ENCODE data around the gene PBRM1. TPM values are rescaled to one million over a fixed set of nuclear protein-coding genes. Genes with fewer than 3 reads are reported as not detected.

The PBRM1 gene
- total RNA-seq, 4 donors from 2014 or later, result 51.6 to 78.7 (median 74.0) TPM

- 88 to 94% methylated on average over 17 to 19 of the region's 25 CpGs for WGBS, 2 donors
- intact Hi-C loops (cut with DNase I; ENCODE audit: low total_unique reads), result no loop called here
- no peak for DNase-seq (ENCODE audit: low spot score in 2 of 2)
- TF ChIP-seq POLR2A (IDR thresholded peaks at IDR 0.05) (no peak), CTCF (IDR thresholded peaks at IDR 0.05) (no peak)
- no peak overlapping the region for H3K4me3 ChIP-seq (ENCODE audit: low read depth, poor library complexity, severe bottlenecking)
Measured at GRCh38 chr3:52517796-52518722, 167.7 kb downstream of the PBRM1 start.

DNA sequence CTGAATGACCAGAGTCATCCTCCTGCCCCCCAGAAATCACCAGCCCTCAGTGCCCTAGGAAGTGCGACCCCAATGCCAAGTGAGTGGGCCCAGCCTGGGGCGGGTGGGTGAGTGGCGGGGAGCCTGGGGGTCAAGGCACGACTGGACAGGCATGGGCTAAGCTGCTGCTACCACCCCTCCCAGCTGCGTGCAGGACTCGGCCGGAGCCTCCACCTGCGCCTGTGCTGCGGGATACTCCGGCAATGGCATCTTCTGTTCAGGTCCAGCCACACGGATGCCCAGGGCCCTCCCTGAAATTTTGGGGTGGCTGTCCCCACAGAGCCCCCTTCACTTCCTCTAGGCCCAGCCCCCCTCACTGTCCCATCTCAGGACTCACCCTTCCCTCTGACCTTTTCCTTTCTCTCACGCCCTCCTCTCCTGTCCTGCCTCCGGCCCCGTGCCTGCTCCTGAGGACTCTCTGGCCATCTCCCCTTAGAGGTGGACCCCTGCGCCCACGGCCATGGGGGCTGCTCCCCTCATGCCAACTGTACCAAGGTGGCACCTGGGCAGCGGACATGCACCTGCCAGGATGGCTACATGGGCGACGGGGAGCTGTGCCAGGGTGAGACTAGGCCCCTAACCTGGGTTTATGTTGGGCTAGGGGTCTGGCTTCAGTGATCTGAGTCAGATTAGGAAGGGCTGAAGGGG, 169.1 kb downstream of the PBRM1 start:
- no peak overlapping the region for H3K4me3 ChIP-seq (ENCODE audit: low read depth, poor library complexity, severe bottlenecking)
- WGBS, 2 donors, result 94 to 95% methylated on average over 15 to 17 of the region's 19 CpGs
- intact Hi-C loops (cut with DNase I; ENCODE audit: low total_unique reads), result no loop called here
- TF ChIP-seq POLR2A (IDR thresholded peaks at IDR 0.05), result no peak
- TF ChIP-seq CTCF (IDR thresholded peaks at IDR 0.05), result no peak
- no peak for DNase-seq (ENCODE audit: low spot score in 2 of 2)

- no peak overlapping the region for H3K4me3 ChIP-seq (ENCODE audit: low read depth, poor library complexity, severe bottlenecking)
- TF ChIP-seq CTCF (IDR thresholded peaks at IDR 0.05), result no peak
- TF ChIP-seq POLR2A (IDR thresholded peaks at IDR 0.05), result no peak
- DNase-seq (ENCODE audit: low spot score in 2 of 2), result no peak
- 55 to 57% methylated on average over 6 of the region's 6 CpGs for WGBS, 2 donors
- intact Hi-C loops (cut with DNase I; ENCODE audit: low total_unique reads), result no loop called here
Measured at GRCh38 chr3:52515192-52515591, 170.5 kb downstream of the PBRM1 start.

DNA sequence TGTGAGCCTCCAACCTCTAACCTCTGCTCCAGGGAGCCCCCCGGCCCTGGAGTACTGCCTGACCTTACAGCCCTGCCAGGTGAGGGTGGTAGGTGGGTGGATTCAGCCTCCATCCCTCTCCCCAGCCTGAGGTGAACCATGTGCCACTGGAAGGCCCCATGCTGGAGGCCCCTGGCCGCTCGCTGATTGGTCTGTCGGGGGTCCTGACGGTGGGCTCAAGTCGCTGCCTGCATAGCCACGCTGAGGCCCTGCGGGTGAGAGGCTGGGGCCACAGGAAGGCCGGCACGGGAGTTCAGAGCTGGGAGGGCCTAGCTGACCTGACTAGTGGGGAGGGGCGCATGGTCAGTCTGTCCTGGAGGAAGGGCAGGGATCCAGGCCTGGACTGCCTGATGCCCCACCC, 171.1 kb downstream of the PBRM1 start:
- 84 to 88% methylated on average over 8 to 11 of the region's 11 CpGs for WGBS, 2 donors
- no peak for DNase-seq (ENCODE audit: low spot score in 2 of 2)
- TF ChIP-seq POLR2A (IDR thresholded peaks at IDR 0.05) (no peak), CTCF (IDR thresholded peaks at IDR 0.05) (no peak)
- intact Hi-C loops (cut with DNase I; ENCODE audit: low total_unique reads), result no loop called here
- H3K4me3 ChIP-seq (ENCODE audit: low read depth, poor library complexity, severe bottlenecking), result no peak overlapping the region

DNA sequence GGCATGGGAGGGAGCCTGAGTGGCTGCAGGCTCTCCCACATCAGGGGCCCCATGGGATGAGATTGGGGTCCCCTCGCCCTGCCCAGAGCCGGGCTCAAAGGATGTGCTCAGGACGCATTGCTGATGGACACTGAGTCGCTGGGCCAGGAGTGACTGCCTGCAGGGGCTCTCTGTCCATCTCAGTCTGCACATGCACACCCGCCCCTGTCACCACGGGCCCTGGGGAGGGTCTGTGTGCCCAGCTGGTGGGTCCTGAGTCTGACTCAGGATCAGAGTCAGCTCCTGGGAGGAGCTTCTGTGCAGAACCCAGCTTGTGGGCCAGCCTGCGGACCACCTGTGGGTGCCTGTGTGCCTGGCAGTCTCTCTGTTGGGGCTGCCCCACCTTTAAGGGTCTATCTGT, 172.4 kb downstream of the PBRM1 start:
- WGBS, 2 donors, result 85 to 86% methylated on average over 4 to 7 of the region's 7 CpGs
- DNase-seq (ENCODE audit: low spot score in 2 of 2), result no peak
- no peak for TF ChIP-seq POLR2A (IDR thresholded peaks at IDR 0.05)
- TF ChIP-seq CTCF (IDR thresholded peaks at IDR 0.05), result no peak
- H3K4me3 ChIP-seq (ENCODE audit: low read depth, poor library complexity, severe bottlenecking), result no peak overlapping the region
- intact Hi-C loops (cut with DNase I; ENCODE audit: low total_unique reads), result no loop called here
